SU-DHL-6 (cell line): ENCODE measurements around the gene SLC35F1.

ENCODE experiments used
- EZH2phosphoT487 ChIP-seq: fragments of 200-600 bp; sonication (generic), shearing (Covaris generic); conservative IDR thresholded peaks from 2 replicates; pipeline ENCODE4 v1.6.1; 2018; ENCODE audit warnings: mild to moderate bottlenecking, antibody characterized with exemption, low read length, moderate library complexity, mixed read lengths
- TF ChIP-seq, protein P1 (sequence below): fragments of 200-600 bp; sonication (generic); IDR thresholded peaks from one replicate; pipeline ENCODE4 v1.5.1; 2017; ENCODE audit warnings: antibody characterized with exemption, mild to moderate bottlenecking, low read length, moderate library complexity; ENCODE audit not compliant: insufficient read depth, poor library complexity, severe bottlenecking

DNA sequence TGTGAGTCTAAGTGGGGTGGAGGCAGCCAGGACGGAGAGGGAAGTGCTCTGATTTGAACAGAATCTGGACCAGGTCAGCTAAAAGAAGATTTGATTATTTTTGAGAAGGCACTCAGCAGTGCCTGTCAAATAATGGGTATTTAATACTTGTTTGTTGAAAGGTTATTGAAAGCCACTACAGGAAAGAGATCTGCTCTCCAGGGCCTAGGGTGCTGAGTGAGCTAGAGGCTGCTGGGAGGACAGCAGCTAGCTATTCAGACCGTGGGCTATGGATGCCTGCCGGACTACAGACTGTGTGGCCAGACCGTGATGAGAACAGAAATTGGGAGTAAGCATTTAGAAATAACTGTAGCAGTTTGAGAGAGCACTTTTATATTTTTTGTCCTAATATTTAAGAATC is 8.8 kb downstream of the SLC35F1 start:
- TF ChIP-seq, protein P1, sequence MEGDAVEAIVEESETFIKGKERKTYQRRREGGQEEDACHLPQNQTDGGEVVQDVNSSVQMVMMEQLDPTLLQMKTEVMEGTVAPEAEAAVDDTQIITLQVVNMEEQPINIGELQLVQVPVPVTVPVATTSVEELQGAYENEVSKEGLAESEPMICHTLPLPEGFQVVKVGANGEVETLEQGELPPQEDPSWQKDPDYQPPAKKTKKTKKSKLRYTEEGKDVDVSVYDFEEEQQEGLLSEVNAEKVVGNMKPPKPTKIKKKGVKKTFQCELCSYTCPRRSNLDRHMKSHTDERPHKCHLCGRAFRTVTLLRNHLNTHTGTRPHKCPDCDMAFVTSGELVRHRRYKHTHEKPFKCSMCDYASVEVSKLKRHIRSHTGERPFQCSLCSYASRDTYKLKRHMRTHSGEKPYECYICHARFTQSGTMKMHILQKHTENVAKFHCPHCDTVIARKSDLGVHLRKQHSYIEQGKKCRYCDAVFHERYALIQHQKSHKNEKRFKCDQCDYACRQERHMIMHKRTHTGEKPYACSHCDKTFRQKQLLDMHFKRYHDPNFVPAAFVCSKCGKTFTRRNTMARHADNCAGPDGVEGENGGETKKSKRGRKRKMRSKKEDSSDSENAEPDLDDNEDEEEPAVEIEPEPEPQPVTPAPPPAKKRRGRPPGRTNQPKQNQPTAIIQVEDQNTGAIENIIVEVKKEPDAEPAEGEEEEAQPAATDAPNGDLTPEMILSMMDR: no peak
- TF ChIP-seq EZH2phosphoT487: no peak
